Measurements from ENCODE around the gene TDRD12. TPM values are rescaled to one million over a fixed set of nuclear protein-coding genes. Genes with fewer than 3 reads are reported as not detected.
"Not testable (repeated sequence)": the region's sequence is repeated elsewhere in the genome, so short reads cannot be mapped to it uniquely, and the experiment has no call there.

TDRD12 gene
- total RNA-seq, 2 experiments from 2014 or later: 0.45 TPM; not detected in 1

DNA sequence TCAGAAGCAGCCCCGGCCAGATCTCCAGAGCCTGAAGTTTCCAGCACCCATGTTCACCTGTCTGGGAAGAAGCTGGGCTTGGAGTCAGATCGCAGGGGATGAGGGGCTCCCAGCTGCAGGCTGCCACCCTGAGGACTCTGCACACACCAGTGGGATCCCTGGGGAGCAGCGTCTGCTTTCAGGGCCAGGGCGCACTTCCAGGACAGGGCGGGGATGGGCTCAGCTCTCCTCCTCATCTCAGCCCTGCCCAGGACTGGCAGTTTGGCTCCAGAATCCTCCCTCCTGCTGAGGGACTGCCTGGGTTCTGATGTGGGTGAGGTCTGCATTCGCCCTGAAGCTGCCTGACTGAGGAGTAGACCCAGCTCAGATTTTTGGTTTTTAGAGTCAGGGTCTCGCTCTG, 146.5 kb downstream of the TDRD12 start:
- CTCF ChIA-PET: no interaction called here
- H3K27me3 Mint-ChIP-seq: no peaks in the 10 kb centered on the region
- H3K36me3 Mint-ChIP-seq (ENCODE audit: low read depth): no peaks in the 10 kb centered on the region
- POLR2A ChIA-PET: interaction anchor here (1.0 kb wide), 1 partner anchor 18 kb away, joined by 3 read pairs; no protein-coding TSS in a partner anchor
- no peaks in the 10 kb centered on the region for H3K4me1 Mint-ChIP-seq
- DNase-seq: no peak
- H3K4me3 Mint-ChIP-seq: no peak overlapping the region
- H3K9me3 Mint-ChIP-seq: no peaks in the 10 kb centered on the region
- no peak overlapping the region for H3K27ac Mint-ChIP-seq

DNA sequence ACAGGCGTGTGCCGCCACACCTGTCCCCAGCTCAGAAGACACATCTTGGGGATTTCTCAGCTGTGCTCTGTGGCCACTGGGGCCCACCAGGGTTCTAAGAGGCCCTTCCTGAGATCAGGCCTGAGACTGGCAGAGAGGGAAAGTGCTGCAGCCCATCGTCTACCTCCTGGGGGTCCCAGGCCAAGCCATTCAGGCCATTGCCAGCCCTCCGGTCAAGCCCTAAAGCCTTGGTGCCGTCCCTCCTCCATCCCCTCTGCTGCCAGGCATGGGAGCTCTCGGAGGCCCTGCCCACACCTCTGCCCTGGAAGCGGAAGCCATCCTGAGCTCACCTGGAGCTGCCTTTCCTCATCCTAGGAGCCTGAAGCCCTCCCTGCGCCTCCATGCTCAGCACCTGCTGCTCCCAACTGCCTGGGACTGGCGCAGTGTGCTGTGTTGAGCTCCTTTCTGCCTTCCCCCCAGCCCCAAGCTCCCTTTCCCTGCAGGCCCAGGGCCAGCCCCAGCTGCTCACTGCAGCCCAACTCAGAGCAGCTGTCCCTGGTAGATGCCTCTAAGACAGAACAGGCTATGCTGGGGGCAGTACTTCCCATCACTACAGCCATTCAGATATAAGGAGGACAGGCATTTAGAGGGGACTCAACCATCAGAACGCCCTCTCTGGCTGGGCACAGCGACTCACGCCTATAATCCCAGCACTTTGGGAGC, 147.1 kb downstream of the TDRD12 start:
- DNase-seq: no peak
- Mint-ChIP-seq H3K9me3 (no peaks in the 10 kb centered on the region), H3K4me3 (no peak overlapping the region), H3K27ac (no peak overlapping the region), H3K27me3 (no peaks in the 10 kb centered on the region), H3K4me1 (no peaks in the 10 kb centered on the region), H3K36me3 (ENCODE audit: low read depth) (no peaks in the 10 kb centered on the region)
- POLR2A ChIA-PET: interaction anchor here (1.0 kb wide), 1 partner anchor 18 kb away, joined by 3 read pairs; no protein-coding TSS in a partner anchor
- CTCF ChIA-PET: no interaction called here

DNA sequence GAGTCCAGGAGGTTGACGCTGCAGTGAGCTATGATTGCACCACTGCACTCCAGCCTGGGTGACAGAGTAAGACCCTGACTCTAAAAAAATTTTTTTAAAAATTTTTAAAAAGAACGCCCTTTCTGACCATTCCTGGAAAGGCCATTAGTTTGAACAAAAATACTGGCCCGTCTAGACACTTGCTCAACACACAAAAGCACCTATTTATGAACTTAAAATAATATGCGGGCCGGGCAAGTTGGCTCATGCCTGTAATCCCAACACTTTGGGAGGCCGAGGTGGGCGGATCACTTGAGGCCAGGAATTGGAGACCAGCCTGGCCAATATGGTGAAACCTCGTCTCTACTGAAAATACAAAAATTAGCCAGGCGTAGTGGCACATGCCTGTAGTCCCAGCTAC, 147.9 kb downstream of the TDRD12 start:
- H3K27me3 Mint-ChIP-seq; H3K4me1 Mint-ChIP-seq; POLR2A ChIA-PET; DNase-seq; H3K9me3 Mint-ChIP-seq; H3K4me3 Mint-ChIP-seq; CTCF ChIA-PET; H3K36me3 Mint-ChIP-seq (ENCODE audit: low read depth); H3K27ac Mint-ChIP-seq: not testable (repeated sequence)

DNA sequence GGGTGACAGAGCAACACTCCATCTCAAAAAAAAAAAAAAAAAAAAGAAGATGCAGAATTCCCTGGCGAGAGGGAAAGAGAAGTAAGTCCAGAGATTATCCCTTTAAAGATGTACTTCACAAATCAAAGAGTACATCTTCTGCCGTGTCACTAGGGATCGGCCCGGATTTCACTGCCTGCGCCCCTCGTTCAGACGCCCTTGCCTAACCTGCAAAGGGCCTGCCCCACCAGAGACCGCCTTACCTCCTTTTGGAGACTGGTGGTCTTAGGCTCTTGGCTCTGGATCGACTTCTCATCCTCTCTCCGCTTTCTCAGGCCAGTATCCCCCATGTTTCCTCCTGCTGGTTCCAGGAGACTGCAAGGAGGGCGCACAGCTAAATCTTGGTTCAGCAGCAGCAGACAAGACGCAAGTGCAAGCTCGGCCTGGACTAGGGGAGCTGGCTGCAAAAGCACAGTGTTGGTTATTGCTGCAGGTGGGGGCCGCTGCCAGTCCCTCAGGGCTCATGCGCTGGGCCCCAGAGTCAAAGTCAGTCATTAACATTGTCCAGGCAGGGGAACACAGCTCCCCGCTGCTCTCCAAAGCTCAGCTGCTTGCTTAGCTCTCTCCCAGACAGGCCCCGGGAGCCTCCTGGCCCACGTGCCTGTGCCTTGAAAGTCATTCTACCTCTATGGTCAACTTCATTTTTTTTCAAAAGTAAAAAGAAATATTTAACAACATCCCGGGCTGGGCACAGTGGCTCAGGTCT, 148.8 kb downstream of the TDRD12 start:
- no peaks in the 10 kb centered on the region for H3K36me3 Mint-ChIP-seq (ENCODE audit: low read depth)
- H3K9me3 Mint-ChIP-seq: no peaks in the 10 kb centered on the region
- no peak overlapping the region for H3K4me3 Mint-ChIP-seq
- H3K4me1 Mint-ChIP-seq: no peaks in the 10 kb centered on the region
- ChIA-PET CTCF (interaction anchor here (0.7 kb wide), 1 partner anchor 41 kb away, joined by 3 read pairs; no protein-coding TSS in a partner anchor), POLR2A (no interaction called here)
- no peak for DNase-seq
- H3K27me3 Mint-ChIP-seq: no peaks in the 10 kb centered on the region
- no peak overlapping the region for H3K27ac Mint-ChIP-seq

DNA sequence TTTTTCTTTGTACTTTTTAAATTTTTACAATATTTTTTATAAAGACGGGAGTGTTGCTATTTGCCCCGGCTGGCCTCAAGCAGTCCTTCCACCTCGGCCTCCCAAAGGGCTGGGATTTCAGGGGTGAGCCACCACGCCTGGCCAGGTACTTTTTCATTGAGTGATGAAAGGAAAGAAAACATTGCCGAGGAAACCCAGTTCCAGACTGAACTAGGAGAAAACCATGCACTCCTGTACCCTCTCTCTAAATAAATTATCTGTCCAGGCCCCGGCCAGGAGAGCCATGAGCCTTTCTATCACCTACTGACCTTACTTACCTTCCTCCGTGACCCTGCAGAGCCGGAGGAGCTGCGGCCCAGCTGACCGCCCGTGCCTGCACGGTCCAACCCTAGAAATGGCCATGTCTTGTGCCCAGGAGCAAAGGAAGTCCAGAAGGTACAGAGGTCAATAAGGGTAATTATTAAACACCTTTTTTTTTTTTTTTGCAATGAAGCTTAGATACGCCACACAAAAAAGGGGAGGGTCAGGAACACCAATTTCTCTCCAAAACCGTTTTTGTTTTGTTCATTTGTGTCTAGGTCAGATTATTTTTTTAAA, 149.9 kb downstream of the TDRD12 start, which contains the start of gene SLC7A9:
Gene SLC7A9 (minus strand): TSS at position 399 of the 597 bp plus-strand sequence. CDS start 1,233 bp downstream, outside the sequence.
- Mint-ChIP-seq H3K4me3 (no peak within 1 kb of the TSS), H3K4me1 (no peaks in the 10 kb centered on the region), H3K9me3 (no peaks in the 10 kb centered on the region), H3K36me3 (ENCODE audit: low read depth) (no peaks in the 10 kb centered on the region), H3K27me3 (no peaks in the 10 kb centered on the region), H3K27ac (no peak within 1 kb of the TSS)
- CTCF ChIA-PET: no interaction called here
- POLR2A ChIA-PET: no interaction called here
- DNase-seq: no peak

DNA sequence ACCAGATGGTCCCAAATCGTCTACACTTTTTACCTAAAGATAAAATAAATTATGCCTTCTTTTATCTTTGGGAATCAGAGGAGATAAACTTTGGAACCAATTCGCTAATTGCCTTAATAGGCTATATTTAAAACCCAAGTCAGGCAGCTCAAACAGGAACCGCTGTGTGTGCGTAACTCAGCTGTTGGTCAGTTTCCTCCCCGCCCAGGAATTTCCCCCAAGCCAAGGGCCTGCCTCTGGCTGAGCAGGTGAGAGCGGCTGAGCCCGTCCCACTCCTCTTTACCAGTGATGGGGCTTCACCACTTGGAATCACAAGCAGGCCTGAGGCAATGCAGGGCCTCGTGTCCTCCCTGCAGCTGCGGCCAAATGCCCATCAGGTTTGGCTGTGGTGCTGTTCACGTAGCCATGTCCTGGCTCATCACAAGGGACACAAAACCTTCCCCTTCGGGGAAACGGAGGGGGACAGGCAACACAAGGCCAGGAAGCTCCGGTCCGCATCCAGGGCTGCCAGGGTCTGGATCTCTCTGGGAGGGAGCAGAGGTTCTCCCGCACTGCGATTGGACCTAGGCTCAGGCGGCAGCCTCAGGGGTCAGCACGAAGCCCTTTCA, 150.5 kb downstream of the TDRD12 start:
- Mint-ChIP-seq H3K9me3 (no peaks in the 10 kb centered on the region), H3K4me3 (no peak overlapping the region), H3K27me3 (no peaks in the 10 kb centered on the region), H3K36me3 (ENCODE audit: low read depth) (no peaks in the 10 kb centered on the region), H3K27ac (no peak overlapping the region), H3K4me1 (no peaks in the 10 kb centered on the region)
- ChIA-PET CTCF (no interaction called here), POLR2A (no interaction called here)
- no peak for DNase-seq

DNA sequence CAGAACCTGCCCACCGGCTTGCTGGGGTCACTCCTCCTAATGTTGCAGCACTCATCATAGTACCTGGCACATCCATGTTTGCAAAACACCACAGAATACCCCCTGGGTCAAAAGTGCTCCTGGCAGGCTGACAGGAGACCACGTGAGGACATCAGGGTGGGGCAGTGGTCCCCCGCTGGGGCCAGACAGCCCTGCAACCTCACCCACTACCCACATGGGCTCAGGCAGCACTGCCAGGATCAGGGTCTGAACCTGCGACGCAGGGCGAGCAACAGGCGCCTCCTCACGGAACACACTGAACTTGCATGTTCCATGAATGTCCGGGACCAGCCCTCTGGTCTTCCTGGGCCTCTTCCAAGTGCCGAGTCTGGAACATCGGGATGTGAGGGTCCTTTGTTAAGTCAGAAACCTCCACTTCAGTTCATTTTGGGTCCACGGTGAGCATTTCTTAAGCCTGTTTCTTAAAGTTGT, 151.4 kb downstream of the TDRD12 start:
- Mint-ChIP-seq H3K27ac (no peak overlapping the region), H3K4me1 (no peaks in the 10 kb centered on the region), H3K27me3 (no peaks in the 10 kb centered on the region), H3K9me3 (no peaks in the 10 kb centered on the region), H3K4me3 (no peak overlapping the region), H3K36me3 (ENCODE audit: low read depth) (no peaks in the 10 kb centered on the region)
- ChIA-PET CTCF (no interaction called here), POLR2A (no interaction called here)
- no peak for DNase-seq

DNA sequence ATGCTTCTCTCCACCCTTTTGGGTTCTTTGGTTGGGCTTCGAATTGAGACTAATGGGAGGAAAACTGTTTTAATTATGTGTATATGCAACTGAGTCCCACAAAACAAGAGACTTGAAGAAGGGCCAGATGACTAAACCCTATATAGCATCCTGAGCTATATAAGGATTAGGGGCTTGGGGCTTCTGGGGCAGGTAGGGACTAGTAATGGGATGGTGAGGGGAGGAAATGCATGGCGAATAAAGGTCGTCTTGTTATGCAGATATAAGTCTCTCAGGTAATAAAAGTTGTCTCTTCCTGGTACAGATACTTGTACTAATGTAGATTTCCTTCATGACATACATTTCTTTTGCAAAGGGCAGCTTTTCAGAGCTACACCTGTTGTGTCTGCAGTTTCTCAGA, 152.8 kb downstream of the TDRD12 start:
- Mint-ChIP-seq H3K27ac (no peak overlapping the region), H3K27me3 (no peaks in the 10 kb centered on the region), H3K4me3 (no peak overlapping the region), H3K9me3 (no peaks in the 10 kb centered on the region), H3K36me3 (ENCODE audit: low read depth) (no peaks in the 10 kb centered on the region), H3K4me1 (peaks cover 2% of the 10 kb centered on the region)
- CTCF ChIA-PET: no interaction called here
- no peak for DNase-seq
- POLR2A ChIA-PET: no interaction called here

DNA sequence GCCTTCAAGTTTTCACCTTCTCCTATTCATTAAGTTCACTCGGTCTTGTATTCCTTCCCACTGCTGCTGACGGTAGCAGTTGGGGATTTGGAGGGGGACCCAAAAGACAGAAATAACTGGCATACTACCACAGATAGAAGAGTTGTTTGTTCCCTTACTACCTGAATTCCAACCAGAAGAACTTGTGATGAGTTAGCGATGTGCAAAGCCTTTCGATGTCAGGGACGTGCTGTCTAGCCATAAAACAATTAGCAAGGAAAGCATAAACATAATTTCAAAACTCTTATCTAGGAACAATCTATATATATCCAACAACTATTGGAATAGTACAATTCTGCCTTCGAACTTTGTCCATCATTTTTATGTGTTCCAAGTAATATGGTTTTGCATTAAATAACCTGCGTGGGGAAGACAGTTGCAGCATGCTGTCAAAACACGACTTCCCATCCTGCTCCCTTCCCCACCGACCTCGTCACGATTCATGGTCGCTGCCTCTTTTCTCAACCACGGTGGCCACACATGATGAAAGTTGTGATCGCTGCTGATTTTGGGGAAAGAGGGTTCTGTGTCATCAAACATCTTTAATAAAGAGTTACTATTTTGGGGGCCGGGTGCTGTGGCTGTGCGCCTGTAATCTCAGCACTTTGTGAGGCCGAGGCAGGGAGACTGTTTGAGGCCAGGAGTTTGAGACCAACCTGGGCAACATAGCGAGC, 153.8 kb downstream of the TDRD12 start:
- ChIA-PET CTCF (no interaction called here), POLR2A (no interaction called here)
- no peak overlapping the region for H3K4me3 Mint-ChIP-seq
- DNase-seq: no peak
- no peaks in the 10 kb centered on the region for H3K36me3 Mint-ChIP-seq (ENCODE audit: low read depth)
- H3K27ac Mint-ChIP-seq: no peak overlapping the region
- H3K9me3 Mint-ChIP-seq: no peaks in the 10 kb centered on the region
- H3K27me3 Mint-ChIP-seq: no peaks in the 10 kb centered on the region
- H3K4me1 Mint-ChIP-seq: peaks cover 2% of the 10 kb centered on the region

DNA sequence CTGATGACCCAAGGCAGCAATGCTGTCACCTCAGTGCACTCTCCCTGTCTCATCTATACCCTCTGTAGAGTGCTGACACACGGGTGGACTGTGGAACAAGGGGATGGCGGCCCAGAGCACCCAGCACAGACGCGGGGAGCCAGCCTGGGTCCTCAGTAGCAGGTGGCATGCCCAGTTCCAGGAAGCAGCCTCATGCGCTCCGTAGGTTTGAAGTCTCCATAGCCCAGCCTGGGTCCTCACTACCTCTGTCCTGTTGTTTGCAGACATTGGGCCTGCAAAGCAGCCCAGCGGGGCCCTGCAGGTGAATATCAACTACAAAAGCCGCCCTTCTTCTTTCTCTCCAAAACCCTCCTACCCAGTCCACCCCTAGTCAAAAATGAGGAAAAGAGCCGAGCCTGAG, 155.0 kb downstream of the TDRD12 start:
- Mint-ChIP-seq H3K27ac (no peak overlapping the region), H3K27me3 (no peaks in the 10 kb centered on the region), H3K36me3 (ENCODE audit: low read depth) (no peaks in the 10 kb centered on the region), H3K4me3 (no peak overlapping the region), H3K9me3 (no peaks in the 10 kb centered on the region), H3K4me1 (peaks cover 2% of the 10 kb centered on the region)
- CTCF ChIA-PET: no interaction called here
- POLR2A ChIA-PET: no interaction called here
- DNase-seq: no peak

DNA sequence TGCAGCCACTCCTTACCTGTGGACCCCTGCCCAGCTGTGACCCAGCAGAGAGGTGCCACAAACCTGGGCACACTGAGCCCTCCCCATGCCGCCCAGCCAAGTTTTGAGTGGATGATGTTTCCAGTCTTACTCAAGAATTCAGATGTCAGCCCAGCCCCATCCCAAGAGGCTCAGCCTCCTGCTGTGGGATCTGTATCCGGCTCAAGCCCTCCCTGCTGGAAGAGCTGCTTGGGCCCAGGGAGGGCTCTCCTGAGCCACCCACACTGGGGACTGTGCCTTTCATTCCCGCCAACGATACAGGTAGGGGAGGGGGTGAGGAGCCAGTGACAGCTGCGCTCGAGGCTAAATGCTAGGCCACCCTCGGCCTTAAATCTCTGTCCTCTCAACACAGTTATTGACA, 155.9 kb downstream of the TDRD12 start:
- no peak overlapping the region for H3K4me3 Mint-ChIP-seq
- peaks cover 2% of the 10 kb centered on the region for H3K4me1 Mint-ChIP-seq
- H3K9me3 Mint-ChIP-seq: no peaks in the 10 kb centered on the region
- DNase-seq: no peak
- POLR2A ChIA-PET: no interaction called here
- H3K36me3 Mint-ChIP-seq (ENCODE audit: low read depth): no peaks in the 10 kb centered on the region
- no peaks in the 10 kb centered on the region for H3K27me3 Mint-ChIP-seq
- H3K27ac Mint-ChIP-seq: no peak overlapping the region
- CTCF ChIA-PET: no interaction called here

DNA sequence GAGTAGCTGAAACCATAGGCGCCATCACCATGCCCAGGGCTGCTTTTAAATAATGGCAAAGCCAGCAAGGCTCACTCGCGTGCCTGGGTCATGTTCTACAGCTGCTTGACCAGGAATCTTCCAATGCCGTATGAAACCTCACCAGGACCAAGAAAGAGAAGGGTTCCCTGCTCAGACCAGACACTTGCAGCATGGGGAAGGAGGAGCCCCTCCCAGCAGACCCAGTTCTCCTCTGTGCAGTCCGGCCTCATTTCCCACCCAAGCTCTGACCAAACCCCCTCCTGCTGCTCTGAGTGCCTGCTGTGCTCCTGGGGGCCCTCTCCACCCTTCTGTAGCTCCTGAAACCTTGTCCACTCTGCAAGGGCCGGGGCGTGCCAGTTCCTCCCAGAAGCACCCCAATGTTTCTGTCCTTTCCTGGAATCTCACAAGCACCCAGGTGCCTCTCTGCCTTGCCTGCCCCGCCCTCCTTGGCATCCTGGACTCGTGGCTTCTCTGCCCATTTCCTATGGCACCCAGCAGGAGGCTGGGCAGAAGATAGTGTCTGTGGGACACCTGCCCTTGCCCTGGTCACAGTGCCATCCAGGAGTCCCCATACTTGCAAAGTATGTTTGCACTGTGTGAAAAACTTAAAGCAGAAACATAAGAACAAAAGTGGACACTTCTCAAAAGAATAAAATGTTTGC, 156.8 kb downstream of the TDRD12 start:
- DNase-seq: no peak
- H3K4me1 Mint-ChIP-seq: peaks cover 2% of the 10 kb centered on the region
- H3K36me3 Mint-ChIP-seq (ENCODE audit: low read depth): no peaks in the 10 kb centered on the region
- no peak overlapping the region for H3K4me3 Mint-ChIP-seq
- POLR2A ChIA-PET: no interaction called here
- CTCF ChIA-PET: no interaction called here
- H3K27ac Mint-ChIP-seq: no peak overlapping the region
- no peaks in the 10 kb centered on the region for H3K27me3 Mint-ChIP-seq
- H3K9me3 Mint-ChIP-seq: no peaks in the 10 kb centered on the region
